HG02938 (cell line): ENCODE measurements around the gene CPA1.
"Not testable (repeated sequence)": the region's sequence is repeated elsewhere in the genome, so short reads cannot be mapped to it uniquely, and the experiment has no call there.

ENCODE experiments used
- ATAC-seq: cut with Tn5 transposase; IDR thresholded peaks from one replicate; pipeline ENCODE4 v1.9.1; 2021; ENCODE audit warnings: mild to moderate bottlenecking, moderate library complexity; ENCODE audit not compliant: unreplicated experiment

The CPA1 gene

DNA sequence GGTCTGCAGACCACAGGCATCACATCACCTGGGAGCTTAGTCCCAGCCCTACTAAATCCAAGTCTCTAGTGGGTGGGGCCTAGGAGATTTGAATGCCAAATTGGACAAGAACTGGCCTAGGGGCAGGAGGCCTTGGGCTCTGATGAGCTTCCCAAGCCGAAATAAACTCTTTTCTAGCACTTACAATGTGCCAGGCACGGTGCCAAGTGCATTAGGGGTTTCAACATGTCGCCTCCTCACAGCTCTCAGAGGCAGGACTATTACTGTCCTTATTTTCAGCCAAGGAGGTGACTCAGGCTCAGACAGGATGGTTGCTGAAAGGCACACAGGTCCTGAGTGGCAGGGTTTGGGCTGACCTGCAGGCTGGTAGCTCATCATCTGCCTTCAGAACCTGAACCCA lies 9.2 kb upstream of the CPA1 start:
- ATAC-seq = no peak

DNA sequence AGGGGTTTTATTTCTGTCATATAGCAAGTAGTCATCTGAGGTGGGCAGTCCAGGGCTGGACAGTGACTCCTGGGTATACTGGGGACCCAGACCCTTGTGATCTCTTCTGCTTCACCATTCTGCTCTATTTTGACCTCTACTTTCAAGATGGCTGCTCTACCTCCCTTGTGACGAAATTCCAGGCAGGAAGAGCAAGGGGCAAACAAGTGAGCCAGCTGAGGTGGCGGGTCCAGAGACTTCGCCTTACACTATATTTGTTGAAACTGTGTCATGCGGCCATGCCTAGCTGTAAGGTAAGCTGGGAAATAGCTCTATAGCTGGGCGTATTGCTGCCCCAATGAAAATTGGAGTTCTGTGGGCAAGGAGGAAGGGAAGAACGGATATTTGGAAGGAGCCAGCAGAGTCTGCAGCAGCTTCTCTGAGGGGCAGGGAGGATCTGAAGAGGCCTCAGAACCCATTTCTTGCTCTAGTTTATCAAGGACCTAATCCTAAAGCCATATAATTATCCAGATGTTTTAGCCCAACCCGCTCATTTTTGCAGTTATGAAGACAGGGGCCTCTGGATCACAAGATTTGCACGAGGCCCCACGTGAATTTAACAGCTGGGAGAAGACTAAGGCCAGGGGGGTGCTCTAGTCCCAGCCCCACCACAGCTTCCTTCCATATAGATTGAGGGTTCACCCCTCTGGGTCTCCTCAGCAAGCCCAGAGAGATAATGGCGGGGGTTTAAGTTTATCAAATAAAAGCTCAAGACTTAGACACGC lies 7.7 kb upstream of the CPA1 start:
- no peak for ATAC-seq

DNA sequence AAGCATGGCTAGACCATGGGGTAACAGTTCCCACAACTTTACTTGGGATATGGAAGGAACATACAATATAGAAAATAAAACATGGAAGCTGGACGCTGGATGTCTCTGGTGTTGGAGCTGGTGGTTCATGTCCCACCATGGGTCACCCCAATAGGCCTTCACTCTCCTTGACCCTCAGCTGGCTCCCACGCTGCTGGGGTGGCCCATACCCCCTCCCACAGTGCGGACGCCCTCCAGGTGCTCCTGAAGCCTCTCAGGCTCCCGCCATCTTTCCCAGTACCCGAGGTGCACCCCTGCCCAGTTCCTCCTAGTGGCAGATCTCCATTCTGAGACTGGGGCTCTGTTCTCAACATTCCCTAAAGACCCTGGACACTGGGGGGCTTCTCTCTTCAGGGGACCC lies 5.8 kb upstream of the CPA1 start:
- no peak for ATAC-seq

- not testable (repeated sequence) for ATAC-seq
These were observed 3.8 kb upstream of the CPA1 start for GRCh38 chr7:130376461-130376860.

DNA sequence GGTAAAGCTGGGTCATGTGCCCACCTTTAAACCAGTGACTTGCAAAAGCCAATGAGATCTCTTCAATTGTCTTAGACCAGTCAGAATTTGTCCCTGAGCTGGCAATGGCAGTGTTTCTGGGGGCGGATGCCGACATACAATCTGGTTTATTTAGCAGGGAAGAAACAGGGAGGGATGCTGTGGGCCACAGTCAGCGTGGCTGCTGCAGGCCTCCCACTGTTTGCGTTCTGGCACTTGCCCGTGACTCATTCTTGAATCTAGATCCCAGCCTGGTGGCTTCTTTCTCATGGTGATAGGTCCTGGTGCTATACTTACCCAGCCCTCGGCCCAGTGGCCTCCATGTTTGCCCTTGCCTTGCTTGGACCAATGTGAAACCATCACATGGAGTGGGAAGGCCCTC lies 3.1 kb upstream of the CPA1 start:
- no peak for ATAC-seq

DNA sequence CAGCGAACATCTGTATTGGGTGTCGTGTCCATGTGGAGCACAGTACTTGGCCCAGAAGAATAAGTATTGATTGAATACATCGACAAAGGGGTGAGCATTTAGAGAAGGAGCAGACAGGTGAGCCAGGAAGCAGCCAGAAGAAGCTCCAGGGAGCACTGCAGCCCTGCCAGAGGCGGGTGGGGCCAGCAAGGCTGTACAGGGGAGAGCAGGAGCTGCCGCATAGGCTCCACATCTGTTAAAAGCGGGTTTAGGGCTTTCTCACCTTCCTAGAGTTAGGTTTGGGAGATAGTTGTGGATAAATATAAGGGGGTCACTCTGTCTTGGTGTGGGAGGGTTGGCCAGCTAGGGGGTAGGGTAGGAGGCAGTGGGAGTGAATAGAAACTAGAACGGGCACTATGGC lies 1.3 kb upstream of the CPA1 start:
- no peak for ATAC-seq

DNA sequence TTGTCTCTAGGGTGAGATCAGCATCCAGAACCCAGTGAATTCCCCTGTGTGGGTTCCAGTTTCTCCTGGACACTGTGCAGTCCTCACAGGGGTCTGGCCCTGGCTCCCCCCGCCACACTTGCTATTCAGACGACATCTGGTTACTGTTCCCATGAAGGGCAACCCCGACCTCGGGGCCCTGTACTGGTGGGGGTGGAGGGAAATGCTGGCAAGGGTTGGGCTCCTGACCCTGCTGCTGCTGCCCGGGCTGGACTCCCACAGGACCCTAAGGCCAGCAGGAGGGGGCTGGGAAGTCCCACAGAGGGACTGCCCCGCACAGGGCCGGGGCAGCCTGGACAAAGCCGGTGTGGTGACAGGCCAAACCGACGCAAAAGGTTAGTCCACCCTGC lies 768 bp upstream of the CPA1 start:
- no peak for ATAC-seq

DNA sequence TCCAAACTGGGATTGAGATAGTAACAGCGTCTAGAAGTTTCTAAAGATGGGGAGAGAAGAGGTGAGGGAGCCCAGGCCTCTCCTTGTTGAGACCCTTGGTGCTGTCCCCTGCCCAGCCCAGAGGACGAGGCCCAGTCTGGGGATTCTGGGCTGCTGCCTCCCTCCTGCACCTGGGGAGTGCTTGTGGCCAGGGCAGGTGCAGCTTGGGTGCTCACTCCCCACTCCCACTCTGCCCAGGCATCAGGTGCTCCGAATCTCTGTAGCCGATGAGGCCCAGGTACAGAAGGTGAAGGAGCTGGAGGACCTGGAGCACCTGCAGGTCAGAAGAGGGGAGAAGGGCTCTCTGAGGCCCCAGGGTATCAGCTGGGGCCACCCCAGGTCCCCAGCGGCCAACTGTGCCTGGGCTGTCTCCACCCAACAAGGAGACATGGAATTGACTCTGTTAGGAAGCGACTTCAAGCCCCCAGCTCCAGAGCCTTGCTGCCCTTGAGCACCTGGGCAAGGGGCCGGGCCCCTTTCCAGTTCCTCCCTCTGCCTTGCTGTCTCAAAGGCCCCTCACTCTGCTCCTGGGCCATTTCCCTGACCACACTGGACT lies 664 bp downstream of the CPA1 start:
- ATAC-seq = no peak

DNA sequence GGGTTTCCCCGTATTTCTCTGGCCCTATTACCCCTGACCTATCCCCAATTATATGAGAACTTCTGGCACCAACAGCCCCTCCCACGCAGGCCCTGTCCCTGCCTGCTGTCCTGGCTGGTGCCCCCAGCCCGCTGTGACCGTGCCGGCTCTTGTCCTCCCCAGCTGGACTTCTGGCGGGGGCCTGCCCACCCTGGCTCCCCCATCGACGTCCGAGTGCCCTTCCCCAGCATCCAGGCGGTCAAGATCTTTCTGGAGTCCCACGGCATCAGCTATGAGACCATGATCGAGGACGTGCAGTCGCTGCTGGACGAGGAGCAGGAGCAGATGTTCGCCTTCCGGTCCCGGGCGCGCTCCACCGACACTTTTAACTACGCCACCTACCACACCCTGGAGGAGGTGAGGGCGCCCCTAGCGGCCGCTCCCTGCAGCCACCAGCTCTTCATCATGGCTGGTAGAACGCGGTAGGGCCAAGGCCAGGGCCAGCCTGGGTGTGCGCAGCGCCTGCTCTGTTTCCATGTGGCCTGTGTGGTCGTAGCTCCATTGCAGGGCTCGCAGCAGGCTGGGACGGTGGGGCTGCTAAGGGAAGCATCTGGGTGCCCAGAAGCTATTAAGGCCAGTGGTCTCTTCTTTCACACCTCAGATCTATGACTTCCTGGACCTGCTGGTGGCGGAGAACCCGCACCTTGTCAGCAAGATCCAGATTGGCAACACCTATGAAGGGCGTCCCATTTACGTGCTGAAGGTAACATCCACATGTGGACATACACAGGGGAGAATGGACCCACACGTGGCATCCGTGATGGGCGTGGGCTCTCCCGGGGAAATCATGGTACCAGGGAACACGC lies 1.4 kb downstream of the CPA1 start:
- ATAC-seq = no peak

- ATAC-seq = no peak
These were observed 3.1 kb downstream of the CPA1 start for GRCh38 chr7:130383187-130383980.

DNA sequence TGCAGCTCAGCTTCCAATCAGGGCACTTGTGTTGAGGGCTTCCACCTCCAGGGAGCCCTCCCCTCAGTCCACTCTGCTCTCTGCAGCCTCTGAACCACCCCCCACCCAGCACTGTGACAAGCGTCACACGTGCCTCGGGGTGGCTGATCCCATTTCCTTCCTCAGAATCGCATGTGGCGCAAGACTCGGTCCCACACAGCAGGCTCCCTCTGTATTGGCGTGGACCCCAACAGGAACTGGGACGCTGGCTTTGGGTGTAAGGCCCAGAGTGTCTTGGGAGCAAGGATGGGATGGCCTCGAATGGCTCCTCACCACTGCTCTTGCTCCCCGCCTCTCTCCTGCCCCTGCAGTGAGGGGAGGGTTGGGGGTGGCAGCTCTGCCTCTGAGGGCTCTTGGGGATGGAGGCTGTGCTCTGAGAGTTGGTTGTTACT lies 4.1 kb downstream of the CPA1 start:
- no peak for ATAC-seq

DNA sequence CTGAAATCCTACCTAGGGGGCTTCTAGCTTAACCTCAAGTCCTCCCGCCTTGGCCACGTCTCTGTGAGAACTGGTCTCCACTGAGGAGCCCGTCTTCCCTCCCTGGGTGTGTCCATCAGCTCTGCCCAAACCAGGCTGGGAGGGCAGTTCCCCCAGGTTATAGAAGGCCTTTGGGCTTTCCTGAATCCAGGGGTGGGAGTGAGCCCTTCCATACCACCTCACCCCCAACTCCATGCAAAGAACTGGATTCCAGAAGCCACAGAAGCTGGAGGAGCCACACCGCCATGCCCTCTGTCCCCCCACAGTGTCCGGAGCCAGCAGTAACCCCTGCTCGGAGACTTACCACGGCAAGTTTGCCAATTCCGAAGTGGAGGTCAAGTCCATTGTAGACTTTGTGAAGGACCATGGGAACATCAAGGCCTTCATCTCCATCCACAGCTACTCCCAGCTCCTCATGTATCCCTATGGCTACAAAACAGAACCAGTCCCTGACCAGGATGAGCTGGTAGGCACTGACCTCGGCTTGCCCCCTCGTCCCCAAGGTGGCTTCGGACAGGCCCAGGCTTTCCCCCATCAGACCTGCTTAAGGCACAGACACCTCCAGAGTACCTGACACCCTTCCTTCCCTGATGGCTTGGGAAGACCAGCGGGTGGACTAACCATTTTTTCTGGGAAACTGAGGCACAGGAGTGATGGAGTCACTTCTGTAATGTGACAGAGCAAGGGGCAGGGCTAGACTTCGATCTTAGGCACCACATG lies 4.7 kb downstream of the CPA1 start:
- ATAC-seq = no peak

DNA sequence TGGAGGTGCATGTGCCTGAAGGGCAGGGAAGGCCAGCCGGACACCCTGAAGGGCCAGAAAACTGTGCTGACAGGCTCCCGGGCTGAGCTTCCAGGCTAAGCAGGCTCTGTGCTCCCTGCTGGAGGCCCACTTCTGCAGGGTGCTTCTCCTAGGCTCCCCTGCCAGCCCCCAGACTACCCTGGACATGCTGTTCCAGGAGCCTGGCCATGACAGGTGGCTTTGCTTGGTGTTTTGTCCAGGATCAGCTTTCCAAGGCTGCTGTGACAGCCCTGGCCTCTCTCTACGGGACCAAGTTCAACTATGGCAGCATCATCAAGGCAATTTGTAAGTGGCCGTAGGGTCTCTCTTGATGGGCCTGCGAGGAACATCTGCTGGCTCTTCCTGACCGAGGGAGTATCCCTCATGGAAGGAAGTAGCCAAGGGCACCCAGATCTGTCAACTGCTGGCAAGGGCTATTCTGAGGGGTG lies 5.3 kb downstream of the CPA1 start:
- ATAC-seq = no peak

GRCh38 chr7:130386876-130387275 lies 6.6 kb downstream of the CPA1 start:
- no peak for ATAC-seq

DNA sequence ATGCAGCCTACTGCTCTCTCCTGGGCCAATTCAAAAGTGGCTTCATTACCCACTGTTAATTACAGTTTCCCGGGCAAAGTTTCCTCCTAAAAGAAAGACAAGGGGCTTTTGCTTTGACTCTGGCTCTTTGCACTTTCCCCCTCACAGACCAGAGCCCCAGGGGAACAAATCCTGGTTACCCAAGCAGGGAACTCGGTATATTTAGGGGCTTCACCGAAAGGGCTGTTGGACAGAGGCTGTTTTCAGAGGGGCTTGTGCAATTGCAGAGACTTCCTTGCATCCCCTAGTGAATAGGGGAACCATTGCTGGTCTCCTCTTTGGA lies 7.0 kb downstream of the CPA1 start:
- ATAC-seq = no peak

DNA sequence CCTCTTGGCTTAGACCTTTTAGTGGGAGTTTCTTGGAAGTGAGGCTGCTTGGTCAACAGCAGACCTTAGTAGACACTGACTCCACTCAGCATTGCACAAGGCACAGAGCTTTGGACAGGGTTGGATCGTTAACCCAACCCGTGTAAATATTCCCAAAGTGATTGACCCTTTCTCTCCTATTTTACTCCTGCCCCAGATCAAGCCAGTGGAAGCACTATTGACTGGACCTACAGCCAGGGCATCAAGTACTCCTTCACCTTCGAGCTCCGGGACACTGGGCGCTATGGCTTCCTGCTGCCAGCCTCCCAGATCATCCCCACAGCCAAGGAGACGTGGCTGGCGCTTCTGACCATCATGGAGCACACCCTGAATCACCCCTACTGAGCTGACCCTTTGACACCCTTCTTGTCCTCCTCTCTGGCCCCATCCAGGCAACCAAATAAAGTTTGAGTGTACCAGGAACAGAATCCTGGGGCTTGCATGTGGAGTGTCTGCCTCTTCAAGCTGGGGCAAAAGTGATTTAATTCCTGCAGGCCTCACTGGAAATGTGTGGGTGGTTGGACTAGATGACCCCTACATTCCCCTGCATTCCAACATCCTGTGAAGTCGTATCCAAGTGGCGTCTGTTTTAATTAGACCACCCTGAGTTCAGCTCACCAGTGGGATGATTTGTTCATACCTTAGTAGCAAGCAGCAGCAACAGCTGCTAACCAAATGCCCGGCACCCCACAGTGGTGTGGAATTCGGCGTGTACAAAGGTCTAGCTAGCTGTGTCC lies 7.5 kb downstream of the CPA1 start:
- ATAC-seq = no peak

DNA sequence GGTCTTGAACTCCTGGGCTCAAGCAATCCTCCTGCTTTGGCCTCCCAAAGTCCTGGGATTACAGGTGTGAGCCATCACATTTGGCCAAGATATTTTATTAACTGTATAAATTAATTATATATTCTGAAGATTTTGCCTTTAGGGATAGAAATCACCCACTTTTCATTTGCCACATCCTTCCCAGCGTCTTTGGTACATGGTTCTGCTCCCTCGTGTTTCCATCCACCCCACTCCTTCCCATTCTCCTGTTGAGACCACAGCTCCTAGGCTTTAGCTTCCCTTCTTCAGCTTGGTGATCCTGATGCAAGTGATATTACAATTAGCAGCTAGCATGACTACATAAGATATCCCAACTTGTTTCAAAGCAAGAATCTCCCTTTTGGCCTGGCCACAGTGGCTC lies 8.4 kb downstream of the CPA1 start:
- no peak for ATAC-seq

- no peak for ATAC-seq
These were observed 10.2 kb downstream of the CPA1 start for GRCh38 chr7:130390486-130390885.

GRCh38 chr7:130393101-130393561 lies 12.8 kb downstream of the CPA1 start:
- no peak for ATAC-seq
